GM21717 (cell line): ENCODE results near the gene SFT2D3.

Experiments
- ATAC-seq: cut with Tn5 transposase; IDR thresholded peaks from one replicate; pipeline ENCODE4 v1.9.1; 2021; ENCODE audit warnings: mild to moderate bottlenecking, moderate library complexity; ENCODE audit not compliant: unreplicated experiment

SFT2D3 gene

GRCh38 chr2:127739800-127740199 is 38.5 kb downstream of the SFT2D3 start:
- no peak for ATAC-seq

- ATAC-seq = no peak
Measured at GRCh38 chr2:127740665-127741288, 39.5 kb downstream of the SFT2D3 start.

GRCh38 chr2:127743477-127744026 is 42.3 kb downstream of the SFT2D3 start:
- no peak for ATAC-seq

GRCh38 chr2:127747621-127748020 is 46.3 kb downstream of the SFT2D3 start:
- no peak for ATAC-seq

- peak; percentile 92 for ATAC-seq
Measured at GRCh38 chr2:127749537-127749936, 48.2 kb downstream of the SFT2D3 start.

- ATAC-seq = no peak
Measured at GRCh38 chr2:127753374-127753773, 52.1 kb downstream of the SFT2D3 start.

GRCh38 chr2:127754186-127754585 is 52.9 kb downstream of the SFT2D3 start:
- ATAC-seq = no peak
